ENCODE results near the gene IGF2BP2. TPM values are rescaled to one million over a fixed set of nuclear protein-coding genes. Genes with fewer than 3 reads are reported as not detected.

IGF2BP2 gene
- total and polyA plus RNA-seq, 2 of the 4 experiments (the other 2 are of a cell fraction), result 23.4 to 88.2 TPM

DNA sequence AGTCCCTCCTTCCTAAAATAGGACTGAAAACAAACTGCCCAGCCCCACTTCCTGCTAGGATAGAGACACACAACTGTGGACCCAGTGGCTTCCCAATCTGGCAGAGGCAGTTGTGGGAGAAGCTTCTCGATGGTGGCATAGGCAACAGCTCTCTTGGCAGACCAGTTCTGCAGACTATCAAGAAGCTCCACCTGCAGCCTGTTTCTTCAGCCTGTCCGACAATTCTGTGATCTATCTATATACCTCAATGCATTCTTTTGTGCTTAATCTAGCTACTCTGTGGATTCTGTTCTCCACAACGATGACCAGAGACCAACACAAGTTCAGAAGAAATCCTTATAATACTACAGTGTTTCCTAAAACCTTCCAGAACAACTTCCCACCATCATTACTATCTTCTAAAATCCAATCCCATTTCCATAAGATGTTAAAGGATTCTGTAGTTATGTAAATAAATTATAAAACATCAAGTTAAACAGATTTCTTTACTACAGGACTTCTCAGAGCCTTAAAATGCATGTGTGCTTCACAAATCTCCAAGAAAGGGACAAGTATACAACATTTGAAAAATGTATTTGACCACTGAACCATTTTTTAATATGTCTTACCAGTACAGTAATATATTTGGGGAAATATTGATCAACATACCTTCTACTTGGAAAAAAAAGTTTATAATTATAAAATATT is 57.7 kb downstream of the IGF2BP2 start:
- Histone ChIP-seq H3K27ac (ENCODE audit: insufficient read depth, low read length) (no peak overlapping the region), H2BK5ac (ENCODE audit: low read depth, low read length, poor library complexity, severe bottlenecking) (no peak overlapping the region), H3K4me2 (ENCODE audit: low read depth, low read length) (no peak overlapping the region), H3K23ac (ENCODE audit: low read depth, low read length) (no peak overlapping the region), H3K9me3 (ENCODE audit: control insufficient read depth, insufficient read depth, low read length) (no peaks in the 10 kb centered on the region), H4K8ac (ENCODE audit: low read depth in 2 of 2, low read length in 2 of 2) (no peak overlapping the region), H2BK120ac (ENCODE audit: low read depth, low read length) (no peak overlapping the region), H2AK5ac (ENCODE audit: low read depth, low read length) (peak overlapping the region; percentile 60; the same call in 1 of the 2 replicates), H4K5ac (ENCODE audit: low read depth, low read length) (no peak overlapping the region), H4K91ac (ENCODE audit: insufficient read depth, low read depth, low read length) (no peak overlapping the region), H3K4me1 (ENCODE audit: control insufficient read depth, insufficient read depth, low read length) (peaks cover 22% of the 10 kb centered on the region), H2BK20ac (ENCODE audit: low read depth, low read length) (no peak overlapping the region), H3K36me3 (ENCODE audit: control insufficient read depth, insufficient read depth, low read length) (no peaks in the 10 kb centered on the region), H3K18ac (ENCODE audit: low read depth, low read length) (no peak overlapping the region), H4K20me1 (ENCODE audit: insufficient read depth, low read length) (peaks cover 97% of the 10 kb centered on the region), H2BK15ac (ENCODE audit: low read depth, low read length) (no peak overlapping the region), H3K14ac (replicated peaks; ENCODE audit: low read depth, low read length) (no peak overlapping the region), H3K56ac (ENCODE audit: extremely low read depth, insufficient read depth, low read length) (no peak overlapping the region), H3K9ac (ENCODE audit: low read depth, low read length) (no peak overlapping the region), H3K4me3 (ENCODE audit: insufficient read depth, low read depth, low read length) (no peak overlapping the region), H3K4ac (ENCODE audit: low read depth, low read length) (no peak overlapping the region), H2AK9ac (replicated peaks; ENCODE audit: low read depth, low read length, poor library complexity) (no peak overlapping the region), H2AFZ (replicated peaks; ENCODE audit: low read length, poor library complexity) (no peak overlapping the region), H3K79me1 (ENCODE audit: low read depth in 1 of 2, low read length in 2 of 2) (peaks cover 6 to 85% of the 10 kb centered on the region in 2 experiments; a peak in 2 of 4 replicates), H3K9me1 (ENCODE audit: insufficient read depth, low read length) (peaks cover 21% of the 10 kb centered on the region), H3K27me3 (ENCODE audit: control insufficient read depth, insufficient read depth, low read length) (no peaks in the 10 kb centered on the region)
- in situ Hi-C loops (cut with MboI; ENCODE audit: low sequenced_read_pairs) (no loop called here), intact Hi-C loops (cut with micrococcal nuclease) (loop anchor here (5.0 kb wide), 1 partner anchor 90 kb away; no protein-coding TSS in a partner anchor), dilution Hi-C loops (cut with HindIII; ENCODE audit: low sequenced_read_pairs, unreplicated experiment) (no loop called here)
- no TSS peak for BruUV-seq (replicated peaks)
- ChIA-PET POLR2A (ENCODE audit: unreplicated experiment) (no interaction called here), CTCF (interaction anchor here (0.9 to 1.2 kb wide), 2 partner anchors 12 to 107 kb away, joined by 3 read pairs; no protein-coding TSS in a partner anchor)
- TF ChIP-seq FOS (IDR thresholded peaks at IDR 0.05; ENCODE audit: low read depth, low read length) (no peak), MAZ (IDR thresholded peaks at IDR 0.05; ENCODE audit: borderline replicate concordance, low read depth, low read length) (no peak), USF2 (IDR thresholded peaks at IDR 0.05; ENCODE audit: low read depth, low read length) (no peak), MXI1 (IDR thresholded peaks at IDR 0.05; ENCODE audit: borderline replicate concordance, low read depth, low read length) (no peak)
- WGBS, 2 experiments (ENCODE audit: extremely low coverage in 2 of 2, insufficient read length in 1 of 2), result no CpG with 5 or more reads among the region's 3 CpGs
- ATAC-seq (ENCODE audit: low read depth) (no peak), DNase-seq (peak; percentile 30)
